Measurements from ENCODE around the gene DDB1.

DDB1 gene

DNA sequence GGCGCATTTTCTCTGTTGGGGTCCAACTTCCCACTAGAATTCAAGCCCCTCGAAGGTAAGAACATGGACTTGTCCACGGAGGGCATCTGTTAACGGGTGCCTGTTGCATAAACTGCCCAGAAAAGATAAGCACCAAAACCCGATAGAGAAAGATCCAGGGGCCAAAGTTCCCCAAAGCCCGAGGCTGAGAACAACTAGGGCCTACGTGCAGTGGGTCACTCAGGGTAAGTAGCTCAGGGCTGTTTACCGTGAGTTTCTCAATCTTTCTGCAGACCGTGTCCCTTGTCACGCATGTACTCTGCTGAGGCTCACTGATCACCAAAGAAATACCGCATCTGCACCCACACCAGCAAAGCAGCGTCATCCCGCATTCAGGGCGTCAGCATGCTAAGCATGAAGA is 67.5 kb downstream of the DDB1 start:
- no peak for DNase-seq (ENCODE audit: low spot score)
- in situ Hi-C loops (cut with MboI; ENCODE audit: low pct_unique_long_range_greater_than_20kb, low sequenced_read_pairs, unreplicated experiment), result loop anchor here (5.0 kb wide), 1 partner anchor 68 kb away; no protein-coding TSS in a partner anchor
- no peak for TF ChIP-seq CTCF (IDR thresholded peaks at IDR 0.05; ENCODE audit: extremely low read depth, insufficient read depth, missing control alignments)

DNA sequence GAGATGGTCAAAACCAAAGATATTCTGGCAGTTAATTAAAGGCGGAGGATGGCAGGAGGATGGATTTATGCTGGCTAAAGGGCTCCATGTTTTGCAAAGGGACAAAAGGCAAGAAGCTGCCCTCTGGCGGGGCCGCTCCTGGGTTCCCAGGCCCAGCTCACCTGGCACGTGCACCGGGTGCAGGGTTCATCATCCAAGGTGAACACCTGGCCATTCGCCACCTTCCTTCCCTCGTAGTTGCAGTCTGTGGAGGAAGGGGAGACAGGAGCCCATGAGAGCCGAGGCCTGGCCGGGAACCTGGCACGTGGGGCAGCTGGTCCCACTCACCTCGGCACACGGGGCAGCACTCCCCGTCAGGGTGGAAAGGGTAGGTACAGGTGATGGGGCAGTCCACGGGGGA is 68.1 kb downstream of the DDB1 start:
- no peak for TF ChIP-seq CTCF (IDR thresholded peaks at IDR 0.05; ENCODE audit: extremely low read depth, insufficient read depth, missing control alignments)
- no peak for DNase-seq (ENCODE audit: low spot score)
- in situ Hi-C loops (cut with MboI; ENCODE audit: low pct_unique_long_range_greater_than_20kb, low sequenced_read_pairs, unreplicated experiment), result loop anchor here (5.0 kb wide), 1 partner anchor 67 kb away; no protein-coding TSS in a partner anchor

DNA sequence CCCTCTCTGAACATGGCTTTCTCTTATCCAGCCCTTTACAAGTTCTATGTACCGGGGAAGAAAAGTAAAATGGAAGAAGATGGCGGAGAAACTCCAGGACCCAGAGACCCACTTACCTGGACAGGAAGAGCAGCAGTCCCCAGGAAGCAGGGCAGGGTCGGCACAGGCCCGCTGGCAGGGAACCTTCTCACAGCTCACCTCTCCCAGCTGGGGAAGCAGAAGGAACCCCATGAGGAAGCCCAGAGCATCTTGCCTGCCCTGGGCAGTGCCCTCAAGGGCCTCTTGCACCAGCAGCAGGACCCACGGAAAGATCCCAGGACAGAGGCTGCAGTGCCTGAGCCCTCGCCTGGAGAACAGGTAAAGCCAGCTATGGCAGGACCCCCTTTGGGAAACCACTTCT is 68.5 kb downstream of the DDB1 start:
- no peak for TF ChIP-seq CTCF (IDR thresholded peaks at IDR 0.05; ENCODE audit: extremely low read depth, insufficient read depth, missing control alignments)
- DNase-seq (ENCODE audit: low spot score), result no peak
- in situ Hi-C loops (cut with MboI; ENCODE audit: low pct_unique_long_range_greater_than_20kb, low sequenced_read_pairs, unreplicated experiment), result no loop called here

GRCh38 chr11:61259363-61259762 is 73.5 kb downstream of the DDB1 start:
- TF ChIP-seq CTCF (IDR thresholded peaks at IDR 0.05; ENCODE audit: extremely low read depth, insufficient read depth, missing control alignments), result no peak
- no peak for DNase-seq (ENCODE audit: low spot score)
- in situ Hi-C loops (cut with MboI; ENCODE audit: low pct_unique_long_range_greater_than_20kb, low sequenced_read_pairs, unreplicated experiment), result no loop called here

- in situ Hi-C loops (cut with MboI; ENCODE audit: low pct_unique_long_range_greater_than_20kb, low sequenced_read_pairs, unreplicated experiment), result no loop called here
- no peak for TF ChIP-seq CTCF (IDR thresholded peaks at IDR 0.05; ENCODE audit: extremely low read depth, insufficient read depth, missing control alignments)
- DNase-seq (ENCODE audit: low spot score), result no peak
Measured at GRCh38 chr11:61258546-61258945, 74.4 kb downstream of the DDB1 start.

DNA sequence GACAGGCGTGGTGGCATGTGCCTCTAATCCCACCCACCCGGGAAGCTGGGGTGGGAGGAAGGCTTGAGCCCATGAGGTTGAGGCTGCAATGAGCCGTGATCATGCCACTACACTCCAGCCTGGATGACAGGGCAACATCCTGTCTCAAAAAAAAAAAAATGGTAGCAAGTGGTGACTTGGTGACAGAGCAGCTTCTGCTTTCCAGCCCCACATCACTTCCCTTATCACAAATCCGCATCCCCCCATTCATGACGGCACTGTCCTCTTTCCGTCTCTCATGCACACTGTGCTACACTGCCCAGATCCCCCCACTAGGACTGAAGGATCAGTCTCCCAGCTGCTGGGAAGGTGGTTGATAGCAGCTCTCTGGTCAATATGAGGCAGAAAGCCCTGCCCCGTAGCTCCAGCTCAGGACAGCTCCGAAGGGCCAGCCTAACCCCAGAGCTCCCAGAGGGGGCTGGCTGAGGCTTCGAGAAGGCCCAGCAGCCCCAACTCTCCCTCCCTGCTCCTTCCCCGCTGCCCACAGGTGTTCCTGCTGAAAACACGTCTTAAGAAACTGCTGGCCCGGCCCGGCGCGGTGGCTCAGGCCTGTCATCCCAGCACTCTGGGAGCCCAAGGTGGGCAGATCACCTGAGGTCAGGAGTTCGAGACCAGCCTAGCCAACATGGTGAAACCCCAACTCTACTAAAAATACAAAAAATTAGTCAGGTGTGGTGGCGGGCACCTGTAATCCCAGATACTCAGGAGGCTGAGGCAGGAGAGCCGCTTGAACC is 76.0 kb downstream of the DDB1 start:
- in situ Hi-C loops (cut with MboI; ENCODE audit: low pct_unique_long_range_greater_than_20kb, low sequenced_read_pairs, unreplicated experiment), result no loop called here
- no peak for TF ChIP-seq CTCF (IDR thresholded peaks at IDR 0.05; ENCODE audit: extremely low read depth, insufficient read depth, missing control alignments)
- no peak for DNase-seq (ENCODE audit: low spot score)

Data from GM13977 (cell line).